GM19467 (cell line): ENCODE measurements around the gene BANK1.

Source experiments
- ATAC-seq: cut with Tn5 transposase; IDR thresholded peaks from one replicate; pipeline ENCODE4 v1.9.1; 2021; ENCODE audit warnings: mild to moderate bottlenecking, moderate library complexity; ENCODE audit not compliant: unreplicated experiment

The BANK1 gene

DNA sequence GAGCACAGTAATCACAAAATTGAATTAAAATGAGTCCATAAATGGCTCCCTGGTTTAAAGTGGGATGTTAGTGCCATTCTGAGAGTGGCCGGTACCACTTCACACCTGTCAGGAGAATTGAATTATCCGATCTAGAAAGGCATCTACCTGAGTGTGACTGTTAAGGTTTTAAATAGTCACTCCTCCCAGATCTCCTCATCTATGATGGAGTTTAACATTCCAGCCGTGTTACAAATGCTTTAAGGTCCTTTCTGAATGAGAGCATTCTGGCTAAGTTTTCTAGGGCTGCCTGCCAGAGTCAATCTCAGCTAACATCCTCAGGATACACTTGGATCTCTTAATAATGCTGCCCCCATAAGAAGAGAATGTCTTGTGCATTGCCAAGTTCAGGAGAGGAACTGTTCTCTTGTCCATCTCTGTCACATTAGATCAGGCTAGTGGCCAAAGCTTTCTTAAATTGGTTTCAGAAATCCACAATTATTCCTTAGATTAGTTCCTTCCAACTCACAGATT is 323.6 kb downstream of the BANK1 start:
- no peak for ATAC-seq

DNA sequence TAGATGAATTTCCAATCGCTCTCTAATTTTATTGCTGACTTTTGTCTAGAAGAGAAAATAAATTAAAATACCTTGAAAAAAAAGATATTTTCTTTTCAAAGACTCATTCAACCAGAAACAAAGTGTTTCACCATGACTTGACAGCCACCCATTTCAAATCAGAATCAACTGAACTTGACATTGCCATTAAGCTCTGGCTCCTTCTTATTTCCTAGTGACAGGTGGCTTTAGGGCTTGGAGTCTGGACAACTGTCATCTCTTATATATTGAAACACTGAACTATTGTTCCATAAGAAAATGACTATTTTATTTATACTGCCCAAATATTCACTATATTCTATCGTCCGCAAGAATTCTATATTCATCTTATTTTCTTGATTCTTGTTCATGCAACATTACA is 325.6 kb downstream of the BANK1 start:
- ATAC-seq, result no peak

DNA sequence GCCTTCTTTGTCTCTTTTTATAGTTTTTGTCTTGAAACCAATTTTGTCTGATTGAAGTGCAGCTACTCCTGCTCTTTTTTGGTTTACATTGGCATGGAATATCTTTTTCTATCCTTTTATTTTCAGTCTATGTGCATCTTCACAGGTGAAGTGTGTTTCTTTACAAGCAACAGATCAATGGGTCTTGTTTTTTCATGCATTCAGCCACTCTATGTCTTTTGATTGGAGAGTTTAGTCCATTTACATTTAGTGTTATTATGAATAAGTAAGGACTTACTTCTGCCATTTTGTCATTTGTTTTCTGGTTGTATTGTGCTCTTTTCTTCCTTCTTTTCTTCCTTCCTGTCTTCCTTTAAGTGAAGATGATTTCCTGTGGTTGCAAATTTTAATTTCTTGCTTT is 330.3 kb downstream of the BANK1 start:
- ATAC-seq, result no peak
